Measurements from ENCODE around the gene CACNG4. TPM values are rescaled to one million over a fixed set of nuclear protein-coding genes. Genes with fewer than 3 reads are reported as not detected.

The CACNG4 gene
- total RNA-seq, 1 experiment from 2014 or later: not detected

GRCh38 chr17:66987059-66987616, 22.6 kb downstream of the CACNG4 start:
- Histone ChIP-seq H3K9me3 (ENCODE audit: low read length) (no peaks in the 10 kb centered on the region), H3K9me2 (replicated peaks; ENCODE audit: insufficient read depth, low read length) (no peaks in the 10 kb centered on the region), H3K27ac (ENCODE audit: low read length) (no peak overlapping the region), H3K4me1 (ENCODE audit: low read length) (no peaks in the 10 kb centered on the region), H4K20me1 (ENCODE audit: insufficient read depth, low read depth, low read length) (no peaks in the 10 kb centered on the region), H3K4me3 (ENCODE audit: low read length) (no peak overlapping the region), H2AFZ (ENCODE audit: low read length) (no peak overlapping the region), H3K79me2 (ENCODE audit: low read length) (no peaks in the 10 kb centered on the region), H3K9ac (ENCODE audit: low read length) (no peak overlapping the region), H3K36me3 (ENCODE audit: insufficient read depth, low read length) (no peaks in the 10 kb centered on the region), H3K4me2 (ENCODE audit: low read depth, low read length, poor library complexity, severe bottlenecking) (no peak overlapping the region), H3K27me3 (ENCODE audit: low read length) (no peaks in the 10 kb centered on the region)
- DNase-seq: no peak

- Histone ChIP-seq H3K9ac (ENCODE audit: low read length) (no peak overlapping the region), H3K4me1 (ENCODE audit: low read length) (no peaks in the 10 kb centered on the region), H3K9me3 (ENCODE audit: low read length) (no peaks in the 10 kb centered on the region), H2AFZ (ENCODE audit: low read length) (no peak overlapping the region), H3K79me2 (ENCODE audit: low read length) (no peaks in the 10 kb centered on the region), H3K4me2 (ENCODE audit: low read depth, low read length, poor library complexity, severe bottlenecking) (no peak overlapping the region), H3K27ac (ENCODE audit: low read length) (no peak overlapping the region), H3K36me3 (ENCODE audit: insufficient read depth, low read length) (no peaks in the 10 kb centered on the region), H3K9me2 (replicated peaks; ENCODE audit: insufficient read depth, low read length) (no peaks in the 10 kb centered on the region), H3K4me3 (ENCODE audit: low read length) (no peak overlapping the region), H4K20me1 (ENCODE audit: insufficient read depth, low read depth, low read length) (no peaks in the 10 kb centered on the region), H3K27me3 (ENCODE audit: low read length) (no peaks in the 10 kb centered on the region)
- no peak for DNase-seq
Observed at GRCh38 chr17:66988069-66988798, 23.7 kb downstream of the CACNG4 start.

GRCh38 chr17:66989076-66989475, 24.6 kb downstream of the CACNG4 start:
- H3K4me3 ChIP-seq (ENCODE audit: low read length): no peak overlapping the region
- H3K79me2 ChIP-seq (ENCODE audit: low read length): no peaks in the 10 kb centered on the region
- DNase-seq: no peak
- no peaks in the 10 kb centered on the region for H3K9me2 ChIP-seq (replicated peaks; ENCODE audit: insufficient read depth, low read length)
- no peaks in the 10 kb centered on the region for H3K9me3 ChIP-seq (ENCODE audit: low read length)
- H3K27me3 ChIP-seq (ENCODE audit: low read length): no peaks in the 10 kb centered on the region
- H4K20me1 ChIP-seq (ENCODE audit: insufficient read depth, low read depth, low read length): no peaks in the 10 kb centered on the region
- no peak overlapping the region for H3K27ac ChIP-seq (ENCODE audit: low read length)
- H3K4me2 ChIP-seq (ENCODE audit: low read depth, low read length, poor library complexity, severe bottlenecking): no peak overlapping the region
- no peaks in the 10 kb centered on the region for H3K4me1 ChIP-seq (ENCODE audit: low read length)
- no peaks in the 10 kb centered on the region for H3K36me3 ChIP-seq (ENCODE audit: insufficient read depth, low read length)
- H3K9ac ChIP-seq (ENCODE audit: low read length): no peak overlapping the region
- H2AFZ ChIP-seq (ENCODE audit: low read length): no peak overlapping the region

GRCh38 chr17:66989579-66989978, 25.1 kb downstream of the CACNG4 start:
- no peaks in the 10 kb centered on the region for H3K9me2 ChIP-seq (replicated peaks; ENCODE audit: insufficient read depth, low read length)
- no peaks in the 10 kb centered on the region for H3K9me3 ChIP-seq (ENCODE audit: low read length)
- no peaks in the 10 kb centered on the region for H3K4me1 ChIP-seq (ENCODE audit: low read length)

GRCh38 chr17:66990047-66990446, 25.5 kb downstream of the CACNG4 start:
- no peak overlapping the region for H2AFZ ChIP-seq (ENCODE audit: low read length)
- no peaks in the 10 kb centered on the region for H3K9me2 ChIP-seq (replicated peaks; ENCODE audit: insufficient read depth, low read length)
- no peaks in the 10 kb centered on the region for H3K27me3 ChIP-seq (ENCODE audit: low read length)

More at GRCh38 chr17:66989579-66989978, 25.1 kb downstream of the CACNG4 start:
- Histone ChIP-seq H3K4me3 (ENCODE audit: low read length) (no peak overlapping the region), H3K79me2 (ENCODE audit: low read length) (no peaks in the 10 kb centered on the region), H2AFZ (ENCODE audit: low read length) (no peak overlapping the region), H4K20me1 (ENCODE audit: insufficient read depth, low read depth, low read length) (no peaks in the 10 kb centered on the region), H3K27me3 (ENCODE audit: low read length) (no peaks in the 10 kb centered on the region), H3K36me3 (ENCODE audit: insufficient read depth, low read length) (no peaks in the 10 kb centered on the region), H3K4me2 (ENCODE audit: low read depth, low read length, poor library complexity, severe bottlenecking) (no peak overlapping the region), H3K27ac (ENCODE audit: low read length) (no peak overlapping the region), H3K9ac (ENCODE audit: low read length) (no peak overlapping the region)
- DNase-seq: no peak

GRCh38 chr17:66992911-66993442, 28.5 kb downstream of the CACNG4 start:
- Histone ChIP-seq H3K27ac (ENCODE audit: low read length) (no peak overlapping the region), H3K9me2 (replicated peaks; ENCODE audit: insufficient read depth, low read length) (no peaks in the 10 kb centered on the region), H3K79me2 (ENCODE audit: low read length) (no peaks in the 10 kb centered on the region), H3K9me3 (ENCODE audit: low read length) (no peaks in the 10 kb centered on the region), H3K4me3 (ENCODE audit: low read length) (no peak overlapping the region), H3K9ac (ENCODE audit: low read length) (no peak overlapping the region), H3K36me3 (ENCODE audit: insufficient read depth, low read length) (no peaks in the 10 kb centered on the region), H3K4me1 (ENCODE audit: low read length) (no peaks in the 10 kb centered on the region), H2AFZ (ENCODE audit: low read length) (no peak overlapping the region), H3K4me2 (ENCODE audit: low read depth, low read length, poor library complexity, severe bottlenecking) (no peak overlapping the region), H4K20me1 (ENCODE audit: insufficient read depth, low read depth, low read length) (no peaks in the 10 kb centered on the region), H3K27me3 (ENCODE audit: low read length) (no peaks in the 10 kb centered on the region)
- no peak for DNase-seq

More at GRCh38 chr17:66990047-66990446, 25.5 kb downstream of the CACNG4 start:
- no peak overlapping the region for H3K27ac ChIP-seq (ENCODE audit: low read length)
- H3K36me3 ChIP-seq (ENCODE audit: insufficient read depth, low read length): no peaks in the 10 kb centered on the region
- H3K4me2 ChIP-seq (ENCODE audit: low read depth, low read length, poor library complexity, severe bottlenecking): no peak overlapping the region
- no peak for DNase-seq
- no peaks in the 10 kb centered on the region for H4K20me1 ChIP-seq (ENCODE audit: insufficient read depth, low read depth, low read length)
- H3K9me3 ChIP-seq (ENCODE audit: low read length): no peaks in the 10 kb centered on the region
- H3K9ac ChIP-seq (ENCODE audit: low read length): no peak overlapping the region
- H3K79me2 ChIP-seq (ENCODE audit: low read length): no peaks in the 10 kb centered on the region
- no peaks in the 10 kb centered on the region for H3K4me1 ChIP-seq (ENCODE audit: low read length)
- no peak overlapping the region for H3K4me3 ChIP-seq (ENCODE audit: low read length)

GRCh38 chr17:66994361-66994760, 29.9 kb downstream of the CACNG4 start:
- H3K9ac ChIP-seq (ENCODE audit: low read length): no peak overlapping the region

GRCh38 chr17:66994930-66995535, 30.5 kb downstream of the CACNG4 start:
- no peaks in the 10 kb centered on the region for H4K20me1 ChIP-seq (ENCODE audit: insufficient read depth, low read depth, low read length)
- no peaks in the 10 kb centered on the region for H3K27me3 ChIP-seq (ENCODE audit: low read length)
- no peak for DNase-seq
- no peaks in the 10 kb centered on the region for H3K79me2 ChIP-seq (ENCODE audit: low read length)
- H3K36me3 ChIP-seq (ENCODE audit: insufficient read depth, low read length): no peaks in the 10 kb centered on the region
- no peaks in the 10 kb centered on the region for H3K9me3 ChIP-seq (ENCODE audit: low read length)
- H3K27ac ChIP-seq (ENCODE audit: low read length): no peak overlapping the region
- H3K4me1 ChIP-seq (ENCODE audit: low read length): no peaks in the 10 kb centered on the region
- no peak overlapping the region for H3K9ac ChIP-seq (ENCODE audit: low read length)
- H3K4me3 ChIP-seq (ENCODE audit: low read length): no peak overlapping the region
- no peak overlapping the region for H2AFZ ChIP-seq (ENCODE audit: low read length)
- no peaks in the 10 kb centered on the region for H3K9me2 ChIP-seq (replicated peaks; ENCODE audit: insufficient read depth, low read length)
- no peak overlapping the region for H3K4me2 ChIP-seq (ENCODE audit: low read depth, low read length, poor library complexity, severe bottlenecking)

More at GRCh38 chr17:66994361-66994760, 29.9 kb downstream of the CACNG4 start:
- Histone ChIP-seq H3K79me2 (ENCODE audit: low read length) (no peaks in the 10 kb centered on the region), H3K27ac (ENCODE audit: low read length) (no peak overlapping the region), H3K9me2 (replicated peaks; ENCODE audit: insufficient read depth, low read length) (no peaks in the 10 kb centered on the region), H2AFZ (ENCODE audit: low read length) (no peak overlapping the region), H3K4me3 (ENCODE audit: low read length) (no peak overlapping the region), H3K4me1 (ENCODE audit: low read length) (no peaks in the 10 kb centered on the region), H3K36me3 (ENCODE audit: insufficient read depth, low read length) (no peaks in the 10 kb centered on the region), H3K9me3 (ENCODE audit: low read length) (no peaks in the 10 kb centered on the region), H3K4me2 (ENCODE audit: low read depth, low read length, poor library complexity, severe bottlenecking) (no peak overlapping the region), H3K27me3 (ENCODE audit: low read length) (no peaks in the 10 kb centered on the region), H4K20me1 (ENCODE audit: insufficient read depth, low read depth, low read length) (no peaks in the 10 kb centered on the region)
- no peak for DNase-seq
